H9 (cell line): ENCODE results near the gene GXYLT1. TPM values are rescaled to one million over a fixed set of nuclear protein-coding genes. Genes with fewer than 3 reads are reported as not detected.

Source experiments
- DNase-seq: peaks from one replicate; pipeline ENCODE4 v3.0.0-alpha.2; 2017
- H2AFZ ChIP-seq: one replicate; pipeline ENCODE4 v1.6.1; 2013; ENCODE audit warnings: mild to moderate bottlenecking, low read length, control low read depth, moderate library complexity
- H2AK5ac ChIP-seq: 2 replicates; pipeline ENCODE4 v1.6.1; 2013; ENCODE audit warnings: low read length, control low read depth, mixed read lengths; ENCODE audit not compliant: insufficient read length
- H2BK120ac ChIP-seq: one replicate; pipeline ENCODE4 v1.6.1; 2013; ENCODE audit warnings: low read depth, mild to moderate bottlenecking, low read length, control low read depth, inconsistent platforms; ENCODE audit not compliant: poor library complexity, severe bottlenecking
- H2BK12ac ChIP-seq: 2 replicates; pipeline ENCODE4 v1.6.1; 2013; ENCODE audit warnings: low read length, control low read depth, mixed read lengths, low read depth; ENCODE audit not compliant: insufficient read length
- H2BK15ac ChIP-seq: 2 replicates; pipeline ENCODE4 v1.6.1; 2013; ENCODE audit warnings: low read depth, low read length, control low read depth
- H2BK20ac ChIP-seq: one replicate; pipeline ENCODE4 v1.6.1; 2013; ENCODE audit warnings: low read depth, mild to moderate bottlenecking, low read length, control low read depth, inconsistent platforms; ENCODE audit not compliant: poor library complexity, severe bottlenecking
- H2BK5ac ChIP-seq: 2 replicates; pipeline ENCODE4 v1.6.1; 2013; ENCODE audit warnings: low read length, control low read depth, mixed read lengths; ENCODE audit not compliant: insufficient read length
- H3K14ac ChIP-seq: 2 replicates; pipeline ENCODE4 v1.6.1; 2013; ENCODE audit warnings: low read length, control low read depth; ENCODE audit not compliant: insufficient read depth
- H3K18ac ChIP-seq: 2 replicates; pipeline ENCODE4 v1.6.1; 2013; ENCODE audit warnings: low read depth, mild to moderate bottlenecking, mixed read lengths, low read length, control low read depth; ENCODE audit not compliant: insufficient read length
- H3K23ac ChIP-seq: 2 replicates; pipeline ENCODE4 v1.6.1; 2013; ENCODE audit warnings: low read length, control low read depth, mixed read lengths, low read depth; ENCODE audit not compliant: insufficient read length
- H3K23me2 ChIP-seq: 2 replicates; pipeline ENCODE4 v1.6.1; 2013; ENCODE audit warnings: low read depth, mild to moderate bottlenecking, mixed read lengths, low read length, control low read depth; ENCODE audit not compliant: insufficient read length, poor library complexity, severe bottlenecking
- H3K27ac ChIP-seq: 2 replicates; pipeline ENCODE4 v1.5.1; 2013; ENCODE audit warnings: low read length, control low read depth, mixed read lengths, low read depth; ENCODE audit not compliant: insufficient read length
- H3K27me3 ChIP-seq: 2 replicates; pipeline ENCODE4 v1.6.1; 2013; ENCODE audit warnings: low read length, control low read depth, inconsistent platforms; ENCODE audit not compliant: insufficient read depth
- H3K4ac ChIP-seq: 2 replicates; pipeline ENCODE4 v1.6.1; 2013; ENCODE audit warnings: low read depth, mild to moderate bottlenecking, control low read depth, inconsistent platforms, low read length, moderate library complexity
- H3K4me1 ChIP-seq: 2 replicates; pipeline ENCODE4 v1.6.1; 2013; ENCODE audit warnings: low read length, control low read depth, inconsistent platforms; ENCODE audit not compliant: insufficient read depth
- H3K4me2 ChIP-seq: 2 replicates; pipeline ENCODE4 v1.6.1; 2013; ENCODE audit warnings: low read length, control low read depth, mixed read lengths; ENCODE audit not compliant: insufficient read length, insufficient read depth
- H3K56ac ChIP-seq: 2 replicates; pipeline ENCODE4 v1.6.1; 2013; ENCODE audit warnings: low read depth, mild to moderate bottlenecking, mixed read lengths, low read length, control low read depth; ENCODE audit not compliant: insufficient read length
- H3K79me1 ChIP-seq: 2 replicates; pipeline ENCODE4 v1.6.1; 2013; ENCODE audit warnings: low read depth, mild to moderate bottlenecking, moderate library complexity, low read length, control low read depth, inconsistent platforms; ENCODE audit not compliant: insufficient read depth, poor library complexity, severe bottlenecking
- H3K79me2 ChIP-seq: 2 replicates; pipeline ENCODE4 v1.6.1; 2013; ENCODE audit warnings: low read length, control low read depth, inconsistent platforms; ENCODE audit not compliant: insufficient read depth
- H3K9ac ChIP-seq: 2 replicates; pipeline ENCODE4 v1.6.1; 2013; ENCODE audit warnings: low read length, control low read depth, mixed read lengths; ENCODE audit not compliant: insufficient read length; ENCODE audit errors: extremely low read depth
- H3K9me3 ChIP-seq: one replicate; pipeline ENCODE4 v1.6.1; 2013; ENCODE audit warnings: low read depth, low read length, inconsistent platforms; ENCODE audit not compliant: control insufficient read depth
- H3T11ph ChIP-seq: one replicate; pipeline ENCODE4 v1.6.1; 2013; ENCODE audit warnings: mild to moderate bottlenecking, low read length, control low read depth, inconsistent platforms
- H4K20me1 ChIP-seq: one replicate; pipeline ENCODE4 v1.6.1; 2013; ENCODE audit not compliant: control insufficient read depth, insufficient read length, insufficient read depth
- H4K5ac ChIP-seq: 2 replicates; pipeline ENCODE4 v1.6.1; 2013; ENCODE audit warnings: low read depth, mild to moderate bottlenecking, mixed read lengths, low read length, control low read depth; ENCODE audit not compliant: insufficient read length
- H4K8ac ChIP-seq: replicated peaks from 2 replicates; pipeline ENCODE4 v1.6.1; 2013; ENCODE audit warnings: low read length, control low read depth, mixed read lengths, low read depth; ENCODE audit not compliant: insufficient read length
- H4K91ac ChIP-seq: 2 replicates; pipeline ENCODE4 v1.6.1; 2013; ENCODE audit warnings: low read depth, mild to moderate bottlenecking, moderate library complexity, mixed read lengths, low read length, control low read depth; ENCODE audit not compliant: insufficient read length
- H3K27ac Mint-ChIP-seq, 3 experiments: 2 replicates in 2 of 3; 3 replicates in 1 of 3; pipeline ENCODE4 v1.8.0; 2020 to 2021; ENCODE audit warnings: mixed read lengths in 3 of 3, mild to moderate bottlenecking in 1 of 3, moderate library complexity in 1 of 3
- H3K27me3 Mint-ChIP-seq: 2 replicates; pipeline ENCODE4 v1.8.0; 2021; ENCODE audit warnings: low read depth, mild to moderate bottlenecking, moderate library complexity, mixed read lengths
- H3K36me3 Mint-ChIP-seq, 3 experiments: 2 replicates in 2 of 3; 3 replicates in 1 of 3; pipeline ENCODE4 v1.8.0; 2020 to 2021; ENCODE audit warnings: low read depth in 3 of 3, mixed read lengths in 3 of 3; ENCODE audit not compliant: insufficient read depth in 1 of 3
- H3K4me1 Mint-ChIP-seq, 2 experiments: 2 replicates each; pipeline ENCODE4 v1.8.0; 2020; ENCODE audit warnings: mixed read lengths in 2 of 2
- H3K4me3 Mint-ChIP-seq, 2 experiments: 2 replicates in 1 of 2; 3 replicates in 1 of 2; pipeline ENCODE4 v1.8.0; 2020 to 2021; ENCODE audit warnings: mild to moderate bottlenecking in 2 of 2, mixed read lengths in 2 of 2, moderate library complexity in 1 of 2
- H3K9me3 Mint-ChIP-seq, 2 experiments: 2 replicates in 1 of 2; 3 replicates in 1 of 2; pipeline ENCODE4 v1.8.0; 2020; ENCODE audit warnings: mild to moderate bottlenecking in 2 of 2, mixed read lengths in 2 of 2, moderate library complexity in 1 of 2
- WGBS: extraction: QIAGEN DNeasy Blood & Tissue Kit; methylation state at CpG from one replicate; pipeline ENCODE4 v1.1.7; 2013; ENCODE audit warnings: missing lambda C conversion rate, low lambda C conversion rate, mixed read lengths; ENCODE audit not compliant: insufficient read length; ENCODE audit errors: extremely low coverage; 5-methylcytosine and 5-hydroxymethylcytosine counted together
- total RNA-seq: library from RNA; stranded (reverse); gene quantifications from 2 replicates; pipeline ENCODE4 v1.2.1, GENCODE V29; 2021
- TF ChIP-seq, protein P1 (sequence below): fragments of 200-600 bp; sonication (generic); conservative IDR thresholded peaks from 3 replicates; pipeline ENCODE4 v1.8.0; 2021; ENCODE audit warnings: antibody characterized with exemption, mild to moderate bottlenecking

The GXYLT1 gene
- total RNA-seq, 1 experiment from 2014 or later = 14.5 TPM

DNA sequence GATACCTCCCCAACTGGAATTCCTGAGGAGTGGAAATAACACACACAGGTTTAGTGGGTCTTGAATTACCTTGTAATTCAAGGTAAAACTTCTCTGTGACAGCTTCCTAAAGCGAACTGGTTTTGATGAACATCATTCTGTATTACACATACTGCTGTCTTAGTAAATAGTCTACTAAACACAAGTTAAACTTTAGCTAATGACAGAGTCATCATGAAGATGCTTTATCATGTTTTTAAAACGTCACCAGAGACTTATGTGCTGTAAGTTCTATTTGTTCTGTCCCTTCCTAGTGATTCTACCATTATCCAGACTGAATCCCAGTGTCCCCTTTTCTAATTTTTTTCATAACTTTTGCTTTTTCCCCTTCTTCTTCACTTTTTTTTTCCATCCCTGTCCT is 11.6 kb upstream of the GXYLT1 start:
- Histone ChIP-seq H4K8ac (no peak overlapping the region), H3K79me2 (no peaks in the 10 kb centered on the region), H3T11ph (no peak overlapping the region), H4K20me1 (no peaks in the 10 kb centered on the region), H2BK120ac (no peak overlapping the region), H3K23ac (no peak overlapping the region), H2BK15ac (no peak overlapping the region), H3K56ac (no peak overlapping the region), H2AFZ (no peak overlapping the region), H3K4me1 (no peaks in the 10 kb centered on the region), H3K18ac (no peak overlapping the region), H3K14ac (no peak overlapping the region), H3K27me3 (no peaks in the 10 kb centered on the region), H3K9me3 (no peaks in the 10 kb centered on the region), H3K4me2 (no peak overlapping the region), H2AK5ac (no peak overlapping the region), H4K91ac (no peak overlapping the region), H2BK12ac (no peak overlapping the region), H3K27ac (no peak overlapping the region), H3K79me1 (no peaks in the 10 kb centered on the region), H3K9ac (no peak overlapping the region), H2BK20ac (no peak overlapping the region), H3K23me2 (no peaks in the 10 kb centered on the region), H2BK5ac (no peak overlapping the region), H4K5ac (no peak overlapping the region), H3K4ac (no peak overlapping the region)
- Mint-ChIP-seq H3K27me3 (peaks cover 6% of the 10 kb centered on the region; the same call in 1 of the 2 replicates), H3K27ac (no peak overlapping the region), H3K9me3 (no peaks in the 10 kb centered on the region), H3K4me3 (no peak overlapping the region), H3K4me1 (peaks cover 3 to 7% of the 10 kb centered on the region in 2 experiments), H3K36me3 (no peaks in the 10 kb centered on the region)
- no peak for DNase-seq
- no CpG with 5 or more reads among the region's 2 CpGs for WGBS
- TF ChIP-seq, protein P1, sequence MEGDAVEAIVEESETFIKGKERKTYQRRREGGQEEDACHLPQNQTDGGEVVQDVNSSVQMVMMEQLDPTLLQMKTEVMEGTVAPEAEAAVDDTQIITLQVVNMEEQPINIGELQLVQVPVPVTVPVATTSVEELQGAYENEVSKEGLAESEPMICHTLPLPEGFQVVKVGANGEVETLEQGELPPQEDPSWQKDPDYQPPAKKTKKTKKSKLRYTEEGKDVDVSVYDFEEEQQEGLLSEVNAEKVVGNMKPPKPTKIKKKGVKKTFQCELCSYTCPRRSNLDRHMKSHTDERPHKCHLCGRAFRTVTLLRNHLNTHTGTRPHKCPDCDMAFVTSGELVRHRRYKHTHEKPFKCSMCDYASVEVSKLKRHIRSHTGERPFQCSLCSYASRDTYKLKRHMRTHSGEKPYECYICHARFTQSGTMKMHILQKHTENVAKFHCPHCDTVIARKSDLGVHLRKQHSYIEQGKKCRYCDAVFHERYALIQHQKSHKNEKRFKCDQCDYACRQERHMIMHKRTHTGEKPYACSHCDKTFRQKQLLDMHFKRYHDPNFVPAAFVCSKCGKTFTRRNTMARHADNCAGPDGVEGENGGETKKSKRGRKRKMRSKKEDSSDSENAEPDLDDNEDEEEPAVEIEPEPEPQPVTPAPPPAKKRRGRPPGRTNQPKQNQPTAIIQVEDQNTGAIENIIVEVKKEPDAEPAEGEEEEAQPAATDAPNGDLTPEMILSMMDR = no peak
